GM18505 (cell line): ENCODE results near the gene THAP8.
"Not testable (repeated sequence)": the region's sequence is repeated elsewhere in the genome, so short reads cannot be mapped to it uniquely, and the experiment has no call there.

Source experiments
- ATAC-seq: cut with Tn5 transposase; IDR thresholded peaks from one replicate; pipeline ENCODE4 v1.9.1; 2021; ENCODE audit not compliant: unreplicated experiment
- POLR2A ChIP-seq: IDR thresholded peaks from 4 replicates; pipeline ENCODE4 v1.6.1; 2011; ENCODE audit warnings: borderline replicate concordance; ENCODE audit not compliant: insufficient read depth, insufficient read length; ENCODE audit errors: extremely low read depth

THAP8 gene

GRCh38 chr19:36082916-36083315, 28.8 kb upstream of the THAP8 start:
- ATAC-seq, result no peak
- TF ChIP-seq POLR2A, result no peak

GRCh38 chr19:36081894-36082293, 27.8 kb upstream of the THAP8 start:
- no peak for ATAC-seq
- no peak for TF ChIP-seq POLR2A

GRCh38 chr19:36081385-36081784, 27.3 kb upstream of the THAP8 start:
- TF ChIP-seq POLR2A, result no peak
- ATAC-seq, result no peak

GRCh38 chr19:36079389-36079945, 25.4 kb upstream of the THAP8 start:
- no peak for ATAC-seq

GRCh38 chr19:36073121-36073876, 19.2 kb upstream of the THAP8 start:
- TF ChIP-seq POLR2A, result no peak
- ATAC-seq, result no peak

More at GRCh38 chr19:36079389-36079945, 25.4 kb upstream of the THAP8 start:
- TF ChIP-seq POLR2A, result no peak

- no peak for TF ChIP-seq POLR2A
- ATAC-seq, result no peak
Measured at GRCh38 chr19:36072081-36072480, 18.0 kb upstream of the THAP8 start.

- ATAC-seq, result not testable (repeated sequence)
Measured at GRCh38 chr19:36068810-36069499, 14.9 kb upstream of the THAP8 start.

GRCh38 chr19:36067681-36068080, 13.6 kb upstream of the THAP8 start:
- no peak for ATAC-seq
- no peak for TF ChIP-seq POLR2A

- no peak for ATAC-seq
- TF ChIP-seq POLR2A, result no peak
Measured at GRCh38 chr19:36064826-36065225, 10.7 kb upstream of the THAP8 start.

- no peak for TF ChIP-seq POLR2A
- no peak for ATAC-seq
Measured at GRCh38 chr19:36061367-36061766, 7.3 kb upstream of the THAP8 start.

- TF ChIP-seq POLR2A, result no peak
Measured at GRCh38 chr19:36060430-36060829, 6.3 kb upstream of the THAP8 start.

GRCh38 chr19:36059180-36059910, 5.3 kb upstream of the THAP8 start:
- no peak for ATAC-seq
- no peak for TF ChIP-seq POLR2A

More at GRCh38 chr19:36060430-36060829, 6.3 kb upstream of the THAP8 start:
- ATAC-seq, result no peak

- ATAC-seq, result no peak
- no peak for TF ChIP-seq POLR2A
Measured at GRCh38 chr19:36058481-36059179, 4.5 kb upstream of the THAP8 start.
